ENCODE data around the gene HOXD8.

HOXD8 gene

DNA sequence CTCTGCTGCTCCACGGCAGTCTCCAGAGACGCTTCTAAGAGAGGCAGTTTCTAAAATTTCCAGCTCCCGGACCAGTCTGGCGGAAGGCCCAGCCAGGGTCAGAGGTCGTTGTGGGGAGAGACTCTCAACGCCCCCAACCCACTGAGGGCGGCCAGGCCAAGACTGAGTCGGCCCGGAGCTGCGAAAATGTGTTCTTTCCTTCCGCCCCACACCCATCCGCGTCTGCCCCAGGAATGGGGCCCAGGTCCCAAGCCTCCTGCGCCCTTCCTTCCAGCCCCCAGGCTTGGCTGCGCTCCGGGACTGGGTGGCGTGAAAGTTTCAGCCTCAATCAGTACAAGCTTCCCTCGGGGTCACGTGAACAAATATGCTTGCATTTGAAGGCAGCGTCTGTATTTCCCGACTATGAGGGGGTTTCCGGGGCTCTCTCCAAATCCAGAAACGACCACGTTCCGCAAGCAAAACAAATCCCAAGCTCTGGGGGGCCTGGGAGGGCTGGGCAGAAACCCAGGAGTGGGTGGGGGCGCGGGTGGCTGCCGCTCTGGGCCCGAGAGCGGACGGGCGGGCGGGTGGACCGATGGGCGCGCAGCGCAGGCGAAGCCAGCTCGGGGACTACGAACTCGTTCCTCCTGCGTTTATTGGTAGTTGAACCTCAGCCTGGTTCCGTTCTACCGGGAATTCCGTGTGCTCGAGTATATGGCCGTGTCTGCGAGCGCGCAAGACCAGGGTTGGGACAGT, 30.9 kb downstream of the HOXD8 start:
- DNase-seq (ENCODE audit: low spot score) = no peak

GRCh38 chr2:176160986-176161824, 31.7 kb downstream of the HOXD8 start:
- DNase-seq (ENCODE audit: low spot score) = no peak

DNA sequence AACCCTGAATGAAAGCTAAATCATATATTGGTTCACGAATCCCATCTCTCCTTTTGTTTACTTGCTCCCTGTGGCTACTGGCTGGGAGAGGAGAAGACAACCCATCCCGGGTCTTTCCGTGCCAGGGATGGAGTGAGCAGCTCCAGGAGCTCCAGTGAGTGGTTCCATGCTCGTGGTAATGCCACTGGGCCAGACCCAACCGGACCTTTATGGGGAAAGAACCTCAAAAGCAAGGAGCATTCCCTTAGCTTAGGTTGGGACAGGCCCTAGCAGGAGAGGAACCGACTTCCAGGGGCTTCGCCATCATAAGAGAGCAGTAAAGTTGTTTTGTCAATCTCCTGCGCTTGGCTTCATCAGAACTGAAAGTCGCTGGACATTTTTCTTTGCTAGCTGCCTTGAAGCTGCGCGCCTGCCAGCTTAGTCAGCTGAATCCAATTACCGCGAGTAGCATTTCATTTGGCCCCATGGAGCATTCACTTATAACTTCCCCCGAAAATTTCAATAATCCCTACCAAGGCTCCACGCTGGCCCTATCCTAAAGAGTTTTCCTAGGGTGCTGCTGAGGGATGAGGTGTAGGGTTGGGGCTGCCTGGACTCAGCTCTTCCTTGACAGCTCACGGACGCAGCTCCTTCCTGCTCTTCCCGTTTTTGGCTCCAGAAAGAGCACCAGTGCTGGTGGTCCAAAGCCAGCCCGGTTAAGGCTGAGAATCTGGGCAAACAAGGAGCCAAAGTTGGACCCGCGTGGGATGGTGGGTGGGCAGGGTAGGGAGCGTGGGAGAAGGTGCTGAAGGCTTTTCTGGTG, 32.5 kb downstream of the HOXD8 start:
- no peak for DNase-seq (ENCODE audit: low spot score)

- no peak for DNase-seq (ENCODE audit: low spot score)
These were observed 33.6 kb downstream of the HOXD8 start for GRCh38 chr2:176162911-176163671.

GRCh38 chr2:176163672-176164056, 34.2 kb downstream of the HOXD8 start:
- no peak for DNase-seq (ENCODE audit: low spot score)

GRCh38 chr2:176164201-176164600, 34.7 kb downstream of the HOXD8 start:
- DNase-seq (ENCODE audit: low spot score) = no peak

DNA sequence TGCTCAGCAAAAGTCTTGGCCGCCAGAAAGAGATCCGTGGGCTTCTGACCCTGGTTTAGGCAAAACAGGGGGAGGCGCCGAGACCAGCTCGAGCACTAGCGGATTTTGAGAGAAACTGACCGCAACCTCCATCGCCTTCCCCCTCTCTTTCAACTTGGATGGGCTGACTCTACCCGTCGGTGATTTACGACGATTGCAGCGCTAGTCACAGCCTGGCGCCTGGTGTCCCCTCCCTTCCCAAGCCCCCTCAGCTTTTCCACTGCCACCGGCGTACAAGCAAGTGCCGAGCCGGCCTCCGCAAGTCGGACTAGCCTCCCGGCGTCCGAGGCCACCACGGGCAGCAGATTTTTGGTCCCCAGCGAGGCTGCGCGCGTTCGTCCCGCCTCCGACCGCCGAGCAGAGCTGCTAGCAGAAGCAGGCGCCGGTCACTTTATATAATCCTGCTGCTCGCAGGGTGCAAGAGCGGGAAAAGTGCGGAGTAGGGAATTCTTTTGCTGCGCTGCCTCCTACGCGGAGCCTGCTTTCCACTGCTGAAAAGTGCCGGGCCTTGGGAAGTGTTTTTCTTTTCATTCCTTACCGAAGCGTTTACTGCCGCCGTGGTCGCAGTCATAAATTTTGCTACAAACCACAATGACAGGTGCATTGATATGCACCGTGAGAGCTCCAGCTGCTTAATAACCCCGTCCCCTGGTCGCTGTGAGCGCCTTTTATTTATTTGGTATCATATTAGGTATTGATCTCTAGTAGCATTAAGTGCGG, 35.3 kb downstream of the HOXD8 start:
- no peak for DNase-seq (ENCODE audit: low spot score)

DNA sequence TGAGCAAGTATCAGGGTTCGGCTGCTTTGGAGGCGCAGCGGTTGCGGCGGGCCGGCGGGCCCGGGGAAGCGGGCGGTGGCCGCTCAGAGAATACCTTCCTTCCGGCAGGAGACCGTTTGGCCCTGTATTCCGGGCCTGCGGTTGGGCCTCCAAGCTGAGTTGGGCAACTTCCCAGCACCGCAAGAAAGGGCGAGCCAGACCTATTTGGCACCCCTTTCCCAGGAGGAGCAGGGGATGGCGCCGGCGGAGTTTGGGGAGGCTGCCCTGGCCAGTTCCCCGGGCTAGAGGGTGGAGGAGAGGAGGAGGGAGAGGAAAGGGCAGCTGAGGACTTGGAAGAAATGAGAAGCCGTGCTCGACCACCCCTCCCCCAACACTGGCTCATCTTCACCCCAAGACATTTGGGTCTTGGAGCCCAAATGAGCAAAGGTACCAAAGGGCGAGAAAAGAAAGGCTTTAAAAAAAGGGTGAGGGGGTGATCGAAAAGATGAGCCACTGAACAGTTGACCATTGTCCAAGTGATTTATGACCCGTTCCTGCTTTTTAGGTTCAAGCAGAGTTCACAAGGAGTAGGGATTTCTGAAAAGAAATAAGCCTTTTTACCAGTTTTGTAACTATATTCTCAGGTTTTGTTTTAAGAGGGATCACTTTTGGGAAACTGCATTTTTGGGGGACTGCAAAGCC, 36.0 kb downstream of the HOXD8 start:
- DNase-seq (ENCODE audit: low spot score) = no peak

- DNase-seq (ENCODE audit: low spot score) = no peak
These were observed 36.8 kb downstream of the HOXD8 start for GRCh38 chr2:176166272-176166671.

GRCh38 chr2:176167398-176167797, 37.9 kb downstream of the HOXD8 start:
- no peak for DNase-seq (ENCODE audit: low spot score)

GRCh38 chr2:176169181-176169580, 39.7 kb downstream of the HOXD8 start:
- DNase-seq (ENCODE audit: low spot score) = no peak

DNA sequence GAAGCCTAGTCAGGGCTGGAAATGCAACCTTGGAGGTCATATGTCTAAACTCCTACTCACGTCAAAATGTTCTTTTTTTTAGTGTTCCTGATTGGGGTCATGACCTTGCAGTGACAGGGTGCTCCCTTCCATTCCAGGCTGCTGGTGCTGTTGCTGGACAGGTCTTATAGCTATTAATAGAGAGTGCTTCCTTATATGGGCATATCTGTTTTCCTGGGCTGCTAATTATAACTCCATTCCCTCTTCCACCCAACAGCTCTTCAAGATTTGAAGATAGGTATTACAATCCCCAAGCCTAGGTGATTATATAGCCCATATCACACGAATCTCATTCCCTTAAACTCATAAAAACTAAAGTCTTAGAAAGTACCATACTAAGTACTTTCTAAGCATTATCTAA, 40.2 kb downstream of the HOXD8 start:
- DNase-seq (ENCODE audit: low spot score) = no peak

- DNase-seq (ENCODE audit: low spot score) = no peak
These were observed 41.2 kb downstream of the HOXD8 start for GRCh38 chr2:176170602-176171305.

- no peak for DNase-seq (ENCODE audit: low spot score)
These were observed 42.0 kb downstream of the HOXD8 start for GRCh38 chr2:176171351-176172006.

DNA sequence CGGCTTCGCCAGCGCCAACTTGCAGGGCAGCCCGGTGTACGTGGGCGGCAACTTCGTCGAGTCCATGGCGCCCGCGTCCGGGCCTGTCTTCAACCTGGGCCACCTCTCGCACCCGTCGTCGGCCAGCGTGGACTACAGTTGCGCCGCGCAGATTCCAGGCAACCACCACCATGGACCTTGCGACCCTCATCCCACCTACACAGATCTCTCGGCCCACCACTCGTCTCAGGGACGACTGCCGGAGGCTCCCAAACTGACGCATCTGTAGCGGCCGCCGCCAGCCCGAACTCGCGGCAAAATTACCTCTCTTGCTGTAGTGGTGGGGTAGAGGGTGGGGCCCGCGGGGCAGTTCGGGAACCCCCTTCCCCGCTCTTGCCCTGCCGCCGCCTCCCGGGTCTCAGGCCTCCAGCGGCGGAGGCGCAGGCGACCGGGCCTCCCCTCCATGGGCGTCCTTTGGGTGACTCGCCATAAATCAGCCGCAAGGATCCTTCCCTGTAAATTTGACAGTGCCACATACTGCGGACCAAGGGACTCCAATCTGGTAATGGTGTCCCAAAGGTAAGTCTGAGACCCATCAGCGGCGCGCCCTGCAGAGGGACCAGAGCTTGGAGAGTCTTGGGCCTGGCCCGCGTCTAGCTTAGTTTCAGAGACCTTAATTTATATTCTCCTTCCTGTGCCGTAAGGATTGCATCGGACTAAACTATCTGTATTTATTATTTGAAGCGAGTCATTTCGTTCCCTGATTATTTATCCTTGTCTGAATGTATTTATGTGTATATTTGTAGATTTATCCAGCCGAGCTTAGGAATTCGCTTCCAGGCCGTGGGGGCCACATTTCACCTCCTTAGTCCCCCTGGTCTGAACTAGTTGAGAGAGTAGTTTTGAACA, 42.7 kb downstream of the HOXD8 start:
- DNase-seq (ENCODE audit: low spot score) = no peak

DNA sequence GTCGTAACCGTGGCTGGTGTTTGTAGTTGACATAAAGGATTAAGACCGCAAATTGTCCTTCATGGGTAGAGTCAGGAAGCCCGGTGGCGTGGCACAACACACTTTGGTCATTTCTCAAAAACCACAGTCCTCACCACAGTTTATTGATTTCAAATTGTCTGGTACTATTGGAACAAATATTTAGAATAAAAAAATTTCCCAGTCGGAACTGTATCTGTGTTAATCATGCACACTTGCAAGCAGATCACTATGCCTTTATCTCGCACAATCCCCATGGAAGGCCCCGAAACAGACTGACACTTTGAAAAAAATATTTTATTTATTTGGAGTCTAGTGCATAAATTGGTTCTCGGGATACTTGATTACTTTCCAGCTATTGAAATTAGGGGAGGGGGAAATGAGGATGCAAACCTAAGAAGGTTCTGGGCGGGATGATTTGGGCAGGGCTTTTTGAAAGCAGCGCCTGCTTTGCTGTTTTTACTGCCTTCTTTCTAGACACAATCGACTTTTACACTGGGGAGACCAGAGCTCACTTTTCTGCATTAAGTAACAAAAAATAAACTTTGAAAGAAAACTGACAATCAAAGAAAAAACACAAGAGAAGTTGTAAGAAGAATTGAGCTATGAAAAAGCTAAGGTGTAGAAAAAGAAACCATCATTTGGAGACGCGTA, 43.5 kb downstream of the HOXD8 start:
- no peak for DNase-seq (ENCODE audit: low spot score)

DNA sequence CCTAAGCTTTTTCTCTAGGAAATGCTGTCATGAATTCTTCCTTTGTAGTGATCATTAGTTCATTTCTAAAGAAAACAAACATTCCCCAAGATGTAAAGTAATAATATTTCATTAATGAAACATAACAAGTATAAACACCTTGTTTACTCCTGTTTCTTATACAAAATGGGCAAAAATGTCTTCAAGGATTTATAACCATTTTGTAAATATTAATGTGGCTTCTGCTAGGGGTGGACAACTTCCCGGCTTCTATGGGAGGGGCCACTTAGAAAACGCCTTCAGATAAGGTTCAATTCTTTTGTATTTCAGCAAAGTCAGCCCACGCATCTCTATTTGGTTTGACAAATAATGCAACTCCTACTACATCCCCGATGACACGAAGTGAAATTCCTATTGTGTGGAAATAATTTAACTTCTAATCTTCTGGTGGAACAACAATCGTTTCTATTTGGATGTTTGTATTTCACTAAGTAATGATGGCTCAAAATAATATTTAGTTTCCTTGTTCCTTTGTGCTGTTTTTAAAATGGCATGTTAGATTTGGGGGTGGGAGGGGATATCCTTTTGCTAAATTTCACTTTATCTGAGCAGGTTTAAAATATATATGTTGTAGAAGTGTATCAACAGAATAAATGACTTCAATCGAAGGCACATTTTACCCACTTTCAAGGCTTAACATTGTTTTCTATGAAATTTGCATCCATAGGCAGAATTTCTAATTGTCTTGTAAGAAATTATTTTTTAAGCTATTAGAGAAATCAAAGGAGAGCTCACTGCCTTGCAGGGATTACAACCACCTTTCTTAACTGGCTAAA, 44.3 kb downstream of the HOXD8 start:
- no peak for DNase-seq (ENCODE audit: low spot score)

Data from hematopoietic multipotent progenitor cell treated with erythropoietin and hydrocortisone succinate and interleukin-3 and kit ligand, for 17 days (in vitro differentiated cells).